HT1080 (cell line): ENCODE results near the gene CITED1. TPM values are rescaled to one million over a fixed set of nuclear protein-coding genes. Genes with fewer than 3 reads are reported as not detected.

ENCODE experiments used
- DNase-seq: peaks from one replicate; pipeline ENCODE4 v3.0.0-alpha.2; 2015; ENCODE audit warnings: low read depth
- total RNA-seq: library from RNA; depleted of rRNA; stranded (reverse); fragments of >200 nt; shearing (Covaris generic); gene quantifications from 2 replicates; pipeline ENCODE4 v1.2.3, GENCODE V29; 2014

Gene CITED1
- total RNA-seq, 1 experiment from 2014 or later: not detected

DNA sequence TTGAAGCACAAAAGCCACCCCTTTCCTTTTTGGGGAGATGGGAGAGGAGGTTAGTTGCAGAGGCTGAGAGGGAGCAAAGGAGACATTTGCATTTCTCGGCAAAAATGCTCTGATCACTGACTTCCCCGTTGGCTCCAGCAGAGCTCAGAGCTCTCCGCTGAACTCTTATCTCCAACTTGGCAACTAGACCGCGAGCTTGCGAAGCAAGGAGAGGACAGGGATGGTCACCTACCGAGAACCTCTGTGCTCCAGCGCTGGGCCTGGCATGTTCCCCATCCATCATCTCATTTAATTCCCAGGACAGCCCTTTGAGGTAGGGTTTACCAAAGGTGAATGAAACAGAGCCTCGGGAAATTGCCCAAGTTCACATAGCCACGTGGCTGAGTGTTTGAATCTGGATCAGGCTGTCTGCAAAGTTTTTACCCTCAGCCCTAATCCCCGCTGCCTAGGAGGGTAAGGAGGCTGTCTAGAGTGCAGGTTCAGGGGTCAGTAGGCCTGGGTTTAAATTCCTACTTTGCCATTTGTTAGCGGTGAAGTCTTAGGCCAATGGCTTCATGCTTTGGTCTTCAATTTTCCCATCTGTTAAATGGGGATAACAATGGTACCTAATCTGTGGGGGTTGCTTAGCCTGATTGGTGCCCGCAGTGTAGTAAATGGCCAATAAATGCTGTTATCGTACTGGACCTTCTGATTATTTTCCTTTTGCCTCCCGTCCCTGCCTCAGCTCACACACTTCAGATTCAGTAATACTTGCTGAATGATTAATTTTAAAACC lies 3.8 kb upstream of the CITED1 start:
- no peak for DNase-seq

DNA sequence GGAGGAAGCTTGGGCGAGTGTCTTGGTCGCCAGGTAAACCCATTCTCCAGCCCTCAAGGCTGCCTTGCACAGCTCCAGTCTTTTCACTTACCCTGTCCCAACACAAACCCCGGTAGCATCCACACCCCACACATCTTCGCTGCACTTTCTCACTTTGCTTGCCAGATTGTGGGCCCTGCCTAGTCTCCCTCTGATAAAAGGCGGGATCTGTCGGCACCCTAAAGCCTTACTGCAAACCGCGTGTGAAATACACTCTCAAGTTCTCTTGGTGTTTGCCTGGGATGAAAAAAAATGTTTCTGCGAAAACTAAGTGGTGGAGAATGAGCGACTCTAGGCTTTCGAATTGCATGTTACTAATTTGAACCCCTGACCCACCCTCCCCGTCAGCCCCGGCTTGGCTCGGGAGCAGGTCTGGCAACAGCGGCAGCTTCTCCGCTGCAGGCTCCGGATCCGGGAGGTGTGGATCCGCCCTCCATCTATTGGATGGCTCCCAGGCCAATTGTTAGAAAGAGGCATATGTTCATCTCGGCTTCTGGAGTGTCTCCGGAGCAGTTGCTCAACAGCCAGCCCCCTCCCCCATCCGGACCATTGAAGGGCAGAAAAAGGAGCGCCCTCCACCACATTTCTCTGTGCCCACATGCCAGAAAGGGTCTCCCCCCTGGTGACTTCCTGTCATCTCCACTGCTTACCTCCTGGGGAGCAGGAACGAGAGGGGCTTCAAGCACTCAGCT lies 3.0 kb upstream of the CITED1 start:
- DNase-seq: peak; percentile 47

GRCh38 chrX:72308209-72308565 lies 2.5 kb upstream of the CITED1 start:
- no peak for DNase-seq

GRCh38 chrX:72307646-72308051 lies 1.9 kb upstream of the CITED1 start:
- no peak for DNase-seq

GRCh38 chrX:72306851-72307645 lies 1.3 kb upstream of the CITED1 start:
- peak; percentile 73 for DNase-seq

GRCh38 chrX:72306085-72306801 lies 529 bp upstream of the CITED1 start:
- DNase-seq: no peak

GRCh38 chrX:72304877-72305276 lies 837 bp downstream of the CITED1 start:
- DNase-seq: no peak

GRCh38 chrX:72301781-72302180 lies 3.9 kb downstream of the CITED1 start:
- no peak for DNase-seq

GRCh38 chrX:72299891-72300630 lies 5.7 kb downstream of the CITED1 start:
- DNase-seq: no peak

GRCh38 chrX:72297953-72298730 lies 7.6 kb downstream of the CITED1 start:
- peak; percentile 18 for DNase-seq

- DNase-seq: no peak
Observed at GRCh38 chrX:72296991-72297390, 8.7 kb downstream of the CITED1 start.

GRCh38 chrX:72295745-72296144 lies 10.0 kb downstream of the CITED1 start:
- DNase-seq: no peak

- DNase-seq: no peak
Observed at GRCh38 chrX:72294497-72294896, 11.2 kb downstream of the CITED1 start.

GRCh38 chrX:72282302-72282701 lies 23.4 kb downstream of the CITED1 start:
- no peak for DNase-seq

- peak; percentile 86 for DNase-seq
Observed at GRCh38 chrX:72280321-72280845, 25.3 kb downstream of the CITED1 start.

GRCh38 chrX:72276478-72276953 lies 29.2 kb downstream of the CITED1 start:
- no peak for DNase-seq

DNA sequence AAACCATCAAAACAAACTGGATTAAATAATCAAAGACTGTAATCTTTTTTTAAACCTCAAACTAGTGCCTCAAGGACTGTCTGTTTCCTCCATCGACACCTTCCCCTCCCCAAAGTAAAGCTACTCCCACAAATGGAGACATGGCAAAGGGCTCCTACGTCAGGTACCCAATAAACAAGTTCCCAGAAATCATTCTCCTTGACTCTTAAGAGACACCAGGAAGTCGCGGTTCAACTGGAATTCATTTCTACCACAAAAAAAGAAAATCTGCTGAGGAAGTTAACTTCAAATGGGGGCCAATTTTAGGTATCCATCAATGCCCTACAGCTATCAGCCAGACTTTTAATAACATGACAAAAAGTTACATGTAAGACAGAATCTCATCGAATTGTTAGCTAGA lies 31.2 kb downstream of the CITED1 start:
- no peak for DNase-seq

- peak; percentile 56 for DNase-seq
Observed at GRCh38 chrX:72273718-72274117, 32.0 kb downstream of the CITED1 start.

GRCh38 chrX:72272868-72273267 lies 32.8 kb downstream of the CITED1 start:
- DNase-seq: peak; percentile 70
